GM13976 (cell line): ENCODE results near the gene FRY.

ENCODE experiments used
- DNase-seq: peaks from one replicate; pipeline ENCODE4 v3.0.0; 2012; ENCODE audit warnings: low spot score
- CTCF ChIP-seq: IDR thresholded peaks from 2 replicates; pipeline ENCODE4 v1.5.1; 2012; ENCODE audit warnings: borderline replicate concordance, mild to moderate bottlenecking; ENCODE audit not compliant: insufficient read depth; ENCODE audit errors: extremely low read depth, missing control alignments, control extremely low read depth
- in situ Hi-C: fragments of 300-500 bp; cut with MboI; formaldehyde crosslinking; loops from one replicate; pipeline ENCODE4 v1.12.0; 2022; ENCODE audit warnings: low sequenced_read_pairs, mixed read lengths, inconsistent platforms; ENCODE audit not compliant: unreplicated experiment

Gene FRY

GRCh38 chr13:32007494-32007893 lies 24.1 kb upstream of the FRY start:
- in situ Hi-C loops: loop anchor here (25.0 kb wide), 1 partner anchor 555 kb away; no protein-coding TSS in a partner anchor
- TF ChIP-seq CTCF: no peak

GRCh38 chr13:32008518-32009175 lies 22.9 kb upstream of the FRY start:
- DNase-seq: no peak
- TF ChIP-seq CTCF: no peak
- in situ Hi-C loops: loop anchor here (25.0 kb wide), 1 partner anchor 554 kb away; no protein-coding TSS in a partner anchor

More at GRCh38 chr13:32007494-32007893, 24.1 kb upstream of the FRY start:
- DNase-seq: no peak

GRCh38 chr13:32009362-32009761 lies 22.2 kb upstream of the FRY start:
- in situ Hi-C loops: loop anchor here (25.0 kb wide), 1 partner anchor 553 kb away; no protein-coding TSS in a partner anchor
- DNase-seq: no peak
- TF ChIP-seq CTCF: no peak

- in situ Hi-C loops: loop anchor here (25.0 kb wide), 1 partner anchor 552 kb away; no protein-coding TSS in a partner anchor
- DNase-seq: no peak
- no peak for TF ChIP-seq CTCF
Observed at GRCh38 chr13:32010136-32010535, 21.4 kb upstream of the FRY start.

- in situ Hi-C loops: loop anchor here (25.0 kb wide), 1 partner anchor 550 kb away; no protein-coding TSS in a partner anchor
- DNase-seq: no peak
- TF ChIP-seq CTCF: no peak
Observed at GRCh38 chr13:32011971-32012370, 19.6 kb upstream of the FRY start.

- no peak for TF ChIP-seq CTCF
- in situ Hi-C loops: loop anchor here (25.0 kb wide), 1 partner anchor 549 kb away; no protein-coding TSS in a partner anchor
- DNase-seq: no peak
Observed at GRCh38 chr13:32013181-32013580, 18.4 kb upstream of the FRY start.
